Activated CD4-positive, alpha-beta T cell treated with anti-CD3 and anti-CD28 coated beads, Interleukin-2, amount 50 U/mL, for 16 hours (primary cell): ENCODE measurements around the gene RPL15.

Experiments
- DNase-seq: peaks from one replicate; pipeline ENCODE4 v3.0.0-alpha.2; 2020

The RPL15 gene

GRCh38 chr3:23934253-23934652 lies 17.3 kb downstream of the RPL15 start:
- DNase-seq = no peak

- no peak for DNase-seq
These were observed 20.4 kb downstream of the RPL15 start for GRCh38 chr3:23937296-23937695.

DNA sequence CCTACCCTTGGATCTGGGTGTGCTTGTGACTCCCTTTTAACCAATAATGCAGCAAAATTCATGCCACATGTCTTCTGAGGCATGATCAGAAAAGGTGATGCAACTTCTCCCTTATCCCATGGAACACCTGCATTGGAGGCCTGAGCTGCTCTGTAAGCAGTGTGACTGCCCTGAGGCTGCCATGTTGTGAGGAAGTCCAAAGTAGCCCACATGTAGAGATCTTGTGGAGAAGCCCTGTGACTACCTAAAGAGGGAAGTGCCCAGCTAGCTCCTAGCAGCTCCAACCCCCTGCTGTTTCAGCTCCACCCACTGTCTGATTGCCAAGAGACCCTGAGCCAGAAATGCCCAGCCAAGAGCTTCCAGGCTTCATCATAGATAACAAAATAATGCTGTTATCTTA lies 21.8 kb downstream of the RPL15 start:
- DNase-seq = no peak

- DNase-seq = no peak
These were observed 23.8 kb downstream of the RPL15 start for GRCh38 chr3:23940775-23941174.

GRCh38 chr3:23941440-23941839 lies 24.5 kb downstream of the RPL15 start:
- no peak for DNase-seq

DNA sequence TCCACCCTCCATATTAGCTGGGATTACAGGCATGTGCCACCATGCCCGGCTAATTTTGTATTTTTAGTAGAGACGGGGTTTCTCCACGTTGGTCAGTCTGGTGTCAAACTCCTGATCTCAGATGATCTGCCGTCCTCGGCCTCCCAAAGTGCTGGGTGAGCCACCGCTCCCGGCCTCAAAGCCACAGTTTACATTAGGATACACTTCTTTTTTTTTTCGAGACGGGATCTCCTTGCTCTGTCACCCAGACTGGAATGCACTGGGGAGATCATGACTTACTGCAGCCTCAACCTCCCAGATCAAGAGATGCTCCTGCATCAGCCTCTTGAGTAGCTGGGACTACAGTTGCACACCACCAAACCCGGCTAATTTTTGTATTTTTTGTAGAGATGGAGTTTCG lies 25.6 kb downstream of the RPL15 start:
- no peak for DNase-seq

GRCh38 chr3:23944007-23944783 lies 27.3 kb downstream of the RPL15 start:
- DNase-seq = no peak

DNA sequence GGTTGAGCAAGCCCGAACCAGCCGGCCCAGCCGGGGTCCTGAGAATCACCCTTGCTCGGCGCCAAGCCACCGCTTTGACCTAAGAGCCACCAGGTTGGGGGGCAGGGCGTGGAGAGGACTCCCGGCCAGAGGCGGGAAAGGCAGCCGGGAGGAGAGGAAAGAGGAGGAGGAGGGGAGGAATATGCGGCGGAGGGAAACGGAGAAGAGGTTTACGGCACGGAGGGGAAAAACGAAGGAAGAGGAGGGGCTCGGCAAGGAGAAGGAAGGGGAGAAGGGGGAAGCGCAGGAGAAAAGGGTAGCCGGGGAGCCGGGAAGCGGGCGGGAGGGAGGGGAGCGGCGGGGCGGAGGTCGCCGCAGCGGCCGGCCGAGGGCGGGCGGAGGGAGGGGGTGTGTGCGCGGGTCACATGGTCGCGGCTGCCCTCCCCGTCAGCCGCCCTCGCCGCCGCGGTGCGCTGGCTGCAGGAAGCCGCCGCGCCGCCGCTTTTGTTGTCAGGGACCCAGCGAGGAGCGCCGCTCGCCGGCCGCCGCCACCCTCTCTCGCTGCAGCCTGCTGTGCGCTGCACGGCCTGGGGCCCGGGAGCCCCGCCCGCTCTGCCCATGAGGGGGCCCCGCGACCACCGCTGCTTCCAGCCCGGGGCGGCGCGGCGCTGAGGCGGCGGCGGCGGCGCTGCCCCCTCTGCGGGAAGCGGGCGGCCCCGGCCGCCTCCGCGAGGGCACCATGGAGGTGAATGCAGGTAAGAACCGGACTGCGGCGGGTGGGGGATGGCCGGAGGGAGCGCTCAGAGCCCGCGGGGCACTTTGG lies 28.1 kb downstream of the RPL15 start, which contains the start of gene NR1D2:
TSS of gene NR1D2 (plus strand) at position 426 of the 802 bp plus-strand sequence. CDS start at position 719, 293 bp downstream.
- peak; percentile 76 for DNase-seq

GRCh38 chr3:23945663-23945912 lies 28.7 kb downstream of the RPL15 start:
- no peak for DNase-seq

GRCh38 chr3:23945913-23946687 lies 29.2 kb downstream of the RPL15 start:
- peak; percentile 96 for DNase-seq

DNA sequence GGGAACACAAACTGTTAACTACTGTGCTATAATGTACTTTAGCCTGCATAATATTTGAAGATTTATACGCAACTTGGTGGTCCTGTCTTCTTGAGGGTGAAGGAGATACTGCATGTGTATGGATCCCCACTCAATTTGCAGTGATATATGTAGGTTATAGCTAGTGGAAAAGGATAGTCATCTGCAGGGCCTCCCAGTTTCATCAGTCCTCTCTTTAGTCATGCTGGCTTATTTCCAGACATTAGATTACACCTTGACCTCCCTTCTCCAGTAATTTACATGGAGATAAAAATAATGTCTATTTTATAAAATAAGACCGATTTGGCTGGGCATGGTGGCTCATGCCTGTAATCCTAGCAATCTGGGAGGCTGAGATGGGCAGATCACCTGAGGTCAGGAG lies 31.8 kb downstream of the RPL15 start:
- no peak for DNase-seq

DNA sequence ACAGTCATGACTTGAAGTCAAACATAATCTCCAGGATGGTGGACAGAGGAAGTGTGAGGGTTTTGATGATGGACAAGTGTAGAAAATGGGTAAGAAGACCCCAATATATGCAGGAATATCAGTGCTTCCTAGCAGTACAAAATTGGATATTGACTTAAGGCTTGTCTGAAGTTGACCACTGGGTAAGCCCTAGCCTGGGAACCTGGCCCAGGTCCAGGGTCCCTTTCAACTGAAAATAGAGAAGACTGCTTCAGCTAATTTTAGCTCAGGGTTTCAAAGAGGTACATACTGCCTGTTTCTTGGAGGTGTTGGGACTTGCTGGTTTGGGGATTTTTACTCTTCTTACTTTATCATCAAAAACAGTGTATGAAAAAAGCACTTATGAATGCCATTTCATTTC lies 32.9 kb downstream of the RPL15 start:
- no peak for DNase-seq

- DNase-seq = no peak
These were observed 33.4 kb downstream of the RPL15 start for GRCh38 chr3:23950293-23950692.

DNA sequence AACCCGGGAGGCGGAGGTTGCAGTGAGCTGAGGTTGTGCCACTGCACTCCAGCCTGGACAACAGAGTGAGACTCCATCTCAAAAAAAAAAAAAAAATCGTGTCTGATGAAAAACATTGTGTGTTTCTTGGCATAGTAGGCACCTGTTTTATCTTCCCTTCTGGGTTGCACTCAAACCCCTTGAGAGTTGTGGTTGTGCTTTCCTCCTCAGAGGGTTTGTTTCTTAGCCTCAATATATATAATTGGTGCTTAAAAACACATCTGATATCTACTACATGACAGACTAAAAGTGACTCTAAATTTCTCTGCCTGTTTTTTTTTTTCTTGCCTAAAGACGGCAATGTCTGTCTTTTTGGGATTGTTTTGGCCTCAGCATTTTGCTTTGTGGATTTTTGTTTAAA lies 35.7 kb downstream of the RPL15 start:
- no peak for DNase-seq

DNA sequence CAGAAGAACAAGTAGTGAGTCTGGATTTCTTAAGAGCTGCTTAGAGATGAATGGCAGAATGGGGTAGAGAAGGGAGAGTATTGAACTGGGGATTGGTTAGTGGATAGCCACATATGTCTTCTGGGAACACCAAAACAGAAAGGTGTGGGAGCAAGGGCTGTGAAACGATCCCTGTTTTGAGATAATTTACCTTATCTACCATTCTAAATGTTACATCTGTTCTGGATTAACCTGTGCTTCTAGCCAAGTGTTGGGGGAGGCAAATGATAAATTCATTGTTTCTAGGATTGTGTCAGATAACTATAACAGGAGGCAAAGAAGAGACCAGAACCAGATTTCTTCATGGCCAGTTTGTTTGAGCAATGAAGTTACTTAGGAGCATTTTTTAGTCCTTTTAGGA lies 36.6 kb downstream of the RPL15 start:
- no peak for DNase-seq

DNA sequence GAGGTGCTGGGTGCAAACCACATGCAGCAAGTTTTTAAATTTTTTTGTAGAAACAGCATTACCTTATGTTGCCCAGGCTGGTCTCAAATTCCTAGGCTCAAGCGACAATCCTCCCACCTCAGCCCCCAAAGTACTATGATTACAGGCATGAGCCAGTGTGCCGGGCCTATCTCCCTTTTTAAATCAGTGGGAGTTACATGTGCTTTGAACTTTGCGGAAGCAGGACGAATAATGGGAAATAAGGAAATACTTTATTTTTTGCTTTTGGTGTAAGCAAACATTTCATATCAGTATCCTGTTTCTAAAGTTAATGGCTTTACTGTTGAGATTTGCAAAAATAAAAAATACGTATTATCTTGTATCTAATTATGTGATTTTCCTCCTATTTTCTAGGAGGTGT lies 37.2 kb downstream of the RPL15 start:
- DNase-seq = no peak

DNA sequence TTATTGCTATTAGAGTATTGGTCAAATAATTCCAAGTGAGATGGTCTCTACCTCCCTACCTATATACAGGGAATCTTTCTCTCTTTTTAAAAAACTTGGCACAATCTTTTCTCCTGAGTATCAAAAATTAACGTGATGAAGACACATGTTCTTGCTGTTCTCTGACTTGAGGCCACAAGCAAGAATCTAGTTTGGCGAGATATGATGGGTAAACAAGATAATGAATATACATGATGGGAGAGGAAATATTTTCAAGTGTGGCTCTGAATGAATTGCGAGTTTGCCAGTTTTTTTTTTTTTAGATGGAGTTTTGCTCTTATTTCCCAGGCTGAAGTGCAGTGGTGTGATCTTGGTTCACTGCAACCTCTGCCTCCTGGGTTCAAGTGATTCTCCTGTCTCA lies 39.8 kb downstream of the RPL15 start:
- no peak for DNase-seq

DNA sequence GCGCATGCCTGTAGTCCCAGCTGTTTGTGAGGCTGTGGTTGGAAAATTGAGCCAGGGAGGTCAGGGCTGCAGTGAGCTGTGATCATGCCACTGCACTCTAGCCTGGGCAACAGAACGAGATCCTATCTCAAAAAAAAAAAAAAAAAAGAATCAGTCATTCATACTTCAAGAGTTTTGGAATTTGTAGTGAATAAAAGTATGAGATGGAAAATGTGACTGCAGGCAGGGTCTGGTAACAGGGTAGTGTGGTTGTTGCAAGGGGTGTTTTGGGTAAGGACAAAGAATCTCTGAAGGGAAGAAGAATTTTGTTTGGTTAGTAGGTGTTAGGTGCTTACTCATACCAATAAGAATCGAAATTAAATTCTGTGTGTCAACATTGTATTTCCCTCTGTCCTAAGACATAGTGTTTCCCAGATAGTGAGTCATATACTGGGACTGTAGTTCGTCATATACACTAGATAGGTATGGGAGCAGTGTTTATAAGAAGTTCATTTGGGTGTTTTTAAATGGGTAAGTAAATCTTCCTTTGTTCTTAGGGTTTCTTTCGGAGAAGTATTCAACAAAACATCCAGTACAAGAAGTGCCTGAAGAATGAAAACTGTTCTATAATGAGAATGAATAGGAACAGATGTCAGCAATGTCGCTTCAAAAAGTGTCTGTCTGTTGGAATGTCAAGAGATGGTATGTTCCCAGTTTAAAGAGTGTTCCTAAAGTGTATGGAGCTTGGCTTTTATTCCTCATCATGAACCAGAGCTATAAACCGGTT lies 42.4 kb downstream of the RPL15 start:
- peak; percentile 70 for DNase-seq

DNA sequence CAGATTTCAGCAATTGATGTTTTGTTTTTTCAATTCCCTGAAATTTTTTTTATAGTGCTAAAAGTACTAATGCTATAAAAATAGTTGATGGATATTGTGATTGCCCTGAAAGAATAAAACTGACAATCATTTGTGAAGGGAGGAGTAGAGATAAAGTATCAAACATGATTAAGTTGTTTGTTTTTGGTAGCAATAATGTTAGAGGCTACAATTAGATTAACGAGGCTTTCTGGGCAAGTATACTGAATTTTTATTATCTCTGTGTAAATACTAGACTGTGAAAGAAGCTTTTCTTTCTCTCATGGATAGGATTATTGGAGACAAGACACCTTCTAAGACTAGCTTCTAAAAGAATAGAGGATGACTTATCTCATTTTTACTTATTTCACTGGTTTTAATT lies 43.7 kb downstream of the RPL15 start:
- DNase-seq = no peak

GRCh38 chr3:23961066-23961465 lies 44.1 kb downstream of the RPL15 start:
- DNase-seq = no peak

DNA sequence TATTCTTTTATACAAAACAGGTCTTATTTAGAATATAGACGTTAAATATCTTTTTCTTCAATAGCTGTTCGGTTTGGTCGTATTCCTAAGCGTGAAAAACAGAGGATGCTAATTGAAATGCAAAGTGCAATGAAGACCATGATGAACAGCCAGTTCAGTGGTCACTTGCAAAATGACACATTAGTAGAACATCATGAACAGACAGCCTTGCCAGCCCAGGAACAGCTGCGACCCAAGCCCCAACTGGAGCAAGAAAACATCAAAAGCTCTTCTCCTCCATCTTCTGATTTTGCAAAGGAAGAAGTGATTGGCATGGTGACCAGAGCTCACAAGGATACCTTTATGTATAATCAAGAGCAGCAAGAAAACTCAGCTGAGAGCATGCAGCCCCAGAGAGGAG lies 45.0 kb downstream of the RPL15 start:
- DNase-seq = no peak

GRCh38 chr3:23964537-23965235 lies 47.8 kb downstream of the RPL15 start:
- no peak for DNase-seq
